ENCODE data around the gene CFAP20DC. TPM values are rescaled to one million over a fixed set of nuclear protein-coding genes. Genes with fewer than 3 reads are reported as not detected.

The CFAP20DC gene
- total and polyA plus RNA-seq, 2 of the 8 experiments (the other 6 are each of a cell fraction or from before 2014, with no cell fraction given), result 2.2 to 2.8 TPM

GRCh38 chr3:59001675-59002074, 48.1 kb downstream of the CFAP20DC start (continued):
- TF ChIP-seq, protein P1, sequence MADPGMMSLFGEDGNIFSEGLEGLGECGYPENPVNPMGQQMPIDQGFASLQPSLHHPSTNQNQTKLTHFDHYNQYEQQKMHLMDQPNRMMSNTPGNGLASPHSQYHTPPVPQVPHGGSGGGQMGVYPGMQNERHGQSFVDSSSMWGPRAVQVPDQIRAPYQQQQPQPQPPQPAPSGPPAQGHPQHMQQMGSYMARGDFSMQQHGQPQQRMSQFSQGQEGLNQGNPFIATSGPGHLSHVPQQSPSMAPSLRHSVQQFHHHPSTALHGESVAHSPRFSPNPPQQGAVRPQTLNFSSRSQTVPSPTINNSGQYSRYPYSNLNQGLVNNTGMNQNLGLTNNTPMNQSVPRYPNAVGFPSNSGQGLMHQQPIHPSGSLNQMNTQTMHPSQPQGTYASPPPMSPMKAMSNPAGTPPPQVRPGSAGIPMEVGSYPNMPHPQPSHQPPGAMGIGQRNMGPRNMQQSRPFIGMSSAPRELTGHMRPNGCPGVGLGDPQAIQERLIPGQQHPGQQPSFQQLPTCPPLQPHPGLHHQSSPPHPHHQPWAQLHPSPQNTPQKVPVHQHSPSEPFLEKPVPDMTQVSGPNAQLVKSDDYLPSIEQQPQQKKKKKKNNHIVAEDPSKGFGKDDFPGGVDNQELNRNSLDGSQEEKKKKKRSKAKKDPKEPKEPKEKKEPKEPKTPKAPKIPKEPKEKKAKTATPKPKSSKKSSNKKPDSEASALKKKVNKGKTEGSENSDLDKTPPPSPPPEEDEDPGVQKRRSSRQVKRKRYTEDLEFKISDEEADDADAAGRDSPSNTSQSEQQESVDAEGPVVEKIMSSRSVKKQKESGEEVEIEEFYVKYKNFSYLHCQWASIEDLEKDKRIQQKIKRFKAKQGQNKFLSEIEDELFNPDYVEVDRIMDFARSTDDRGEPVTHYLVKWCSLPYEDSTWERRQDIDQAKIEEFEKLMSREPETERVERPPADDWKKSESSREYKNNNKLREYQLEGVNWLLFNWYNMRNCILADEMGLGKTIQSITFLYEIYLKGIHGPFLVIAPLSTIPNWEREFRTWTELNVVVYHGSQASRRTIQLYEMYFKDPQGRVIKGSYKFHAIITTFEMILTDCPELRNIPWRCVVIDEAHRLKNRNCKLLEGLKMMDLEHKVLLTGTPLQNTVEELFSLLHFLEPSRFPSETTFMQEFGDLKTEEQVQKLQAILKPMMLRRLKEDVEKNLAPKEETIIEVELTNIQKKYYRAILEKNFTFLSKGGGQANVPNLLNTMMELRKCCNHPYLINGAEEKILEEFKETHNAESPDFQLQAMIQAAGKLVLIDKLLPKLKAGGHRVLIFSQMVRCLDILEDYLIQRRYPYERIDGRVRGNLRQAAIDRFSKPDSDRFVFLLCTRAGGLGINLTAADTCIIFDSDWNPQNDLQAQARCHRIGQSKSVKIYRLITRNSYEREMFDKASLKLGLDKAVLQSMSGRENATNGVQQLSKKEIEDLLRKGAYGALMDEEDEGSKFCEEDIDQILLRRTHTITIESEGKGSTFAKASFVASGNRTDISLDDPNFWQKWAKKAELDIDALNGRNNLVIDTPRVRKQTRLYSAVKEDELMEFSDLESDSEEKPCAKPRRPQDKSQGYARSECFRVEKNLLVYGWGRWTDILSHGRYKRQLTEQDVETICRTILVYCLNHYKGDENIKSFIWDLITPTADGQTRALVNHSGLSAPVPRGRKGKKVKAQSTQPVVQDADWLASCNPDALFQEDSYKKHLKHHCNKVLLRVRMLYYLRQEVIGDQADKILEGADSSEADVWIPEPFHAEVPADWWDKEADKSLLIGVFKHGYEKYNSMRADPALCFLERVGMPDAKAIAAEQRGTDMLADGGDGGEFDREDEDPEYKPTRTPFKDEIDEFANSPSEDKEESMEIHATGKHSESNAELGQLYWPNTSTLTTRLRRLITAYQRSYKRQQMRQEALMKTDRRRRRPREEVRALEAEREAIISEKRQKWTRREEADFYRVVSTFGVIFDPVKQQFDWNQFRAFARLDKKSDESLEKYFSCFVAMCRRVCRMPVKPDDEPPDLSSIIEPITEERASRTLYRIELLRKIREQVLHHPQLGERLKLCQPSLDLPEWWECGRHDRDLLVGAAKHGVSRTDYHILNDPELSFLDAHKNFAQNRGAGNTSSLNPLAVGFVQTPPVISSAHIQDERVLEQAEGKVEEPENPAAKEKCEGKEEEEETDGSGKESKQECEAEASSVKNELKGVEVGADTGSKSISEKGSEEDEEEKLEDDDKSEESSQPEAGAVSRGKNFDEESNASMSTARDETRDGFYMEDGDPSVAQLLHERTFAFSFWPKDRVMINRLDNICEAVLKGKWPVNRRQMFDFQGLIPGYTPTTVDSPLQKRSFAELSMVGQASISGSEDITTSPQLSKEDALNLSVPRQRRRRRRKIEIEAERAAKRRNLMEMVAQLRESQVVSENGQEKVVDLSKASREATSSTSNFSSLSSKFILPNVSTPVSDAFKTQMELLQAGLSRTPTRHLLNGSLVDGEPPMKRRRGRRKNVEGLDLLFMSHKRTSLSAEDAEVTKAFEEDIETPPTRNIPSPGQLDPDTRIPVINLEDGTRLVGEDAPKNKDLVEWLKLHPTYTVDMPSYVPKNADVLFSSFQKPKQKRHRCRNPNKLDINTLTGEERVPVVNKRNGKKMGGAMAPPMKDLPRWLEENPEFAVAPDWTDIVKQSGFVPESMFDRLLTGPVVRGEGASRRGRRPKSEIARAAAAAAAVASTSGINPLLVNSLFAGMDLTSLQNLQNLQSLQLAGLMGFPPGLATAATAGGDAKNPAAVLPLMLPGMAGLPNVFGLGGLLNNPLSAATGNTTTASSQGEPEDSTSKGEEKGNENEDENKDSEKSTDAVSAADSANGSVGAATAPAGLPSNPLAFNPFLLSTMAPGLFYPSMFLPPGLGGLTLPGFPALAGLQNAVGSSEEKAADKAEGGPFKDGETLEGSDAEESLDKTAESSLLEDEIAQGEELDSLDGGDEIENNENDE (IDR thresholded peaks at IDR 0.05; ENCODE audit: insufficient replicate concordance, low read length), result no peak

Data from H1 (cell line).